Measurements from ENCODE around the gene A4GNT. TPM values are rescaled to one million over a fixed set of nuclear protein-coding genes. Genes with fewer than 3 reads are reported as not detected.

Gene A4GNT
- total and polyA plus RNA-seq, 8 donors, result 0.62 to 19.8 (median 7.2) TPM; not detected in 1

DNA sequence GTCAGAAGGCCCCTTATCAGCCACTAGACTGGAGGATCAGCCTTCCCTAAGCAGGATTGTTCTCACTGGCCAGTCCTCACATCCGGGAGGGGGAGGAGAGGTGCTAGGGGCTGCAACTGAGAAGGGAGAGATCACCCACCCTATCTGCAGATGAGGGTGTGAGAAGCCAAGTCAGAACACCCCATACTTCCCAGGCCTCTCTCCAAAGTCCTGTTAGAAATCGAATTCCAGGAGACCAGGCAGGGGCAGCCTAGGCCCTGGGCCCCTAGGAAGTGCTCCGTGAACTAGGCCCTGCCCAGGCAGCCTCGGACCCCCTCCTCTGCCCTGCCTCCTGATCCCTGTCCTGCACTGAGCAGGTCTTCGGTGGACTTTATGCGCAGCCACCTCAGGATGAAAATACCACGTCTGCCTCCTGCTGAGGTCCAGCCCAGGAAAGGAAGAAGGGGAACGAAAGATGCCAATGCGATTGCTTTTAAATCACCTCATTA is 17.7 kb downstream of the A4GNT start:
- H3K27me3 ChIP-seq, result peaks cover 0 to 8% (median 0%) of the 10 kb centered on the region in 3 donors
- TF ChIP-seq, protein P1, sequence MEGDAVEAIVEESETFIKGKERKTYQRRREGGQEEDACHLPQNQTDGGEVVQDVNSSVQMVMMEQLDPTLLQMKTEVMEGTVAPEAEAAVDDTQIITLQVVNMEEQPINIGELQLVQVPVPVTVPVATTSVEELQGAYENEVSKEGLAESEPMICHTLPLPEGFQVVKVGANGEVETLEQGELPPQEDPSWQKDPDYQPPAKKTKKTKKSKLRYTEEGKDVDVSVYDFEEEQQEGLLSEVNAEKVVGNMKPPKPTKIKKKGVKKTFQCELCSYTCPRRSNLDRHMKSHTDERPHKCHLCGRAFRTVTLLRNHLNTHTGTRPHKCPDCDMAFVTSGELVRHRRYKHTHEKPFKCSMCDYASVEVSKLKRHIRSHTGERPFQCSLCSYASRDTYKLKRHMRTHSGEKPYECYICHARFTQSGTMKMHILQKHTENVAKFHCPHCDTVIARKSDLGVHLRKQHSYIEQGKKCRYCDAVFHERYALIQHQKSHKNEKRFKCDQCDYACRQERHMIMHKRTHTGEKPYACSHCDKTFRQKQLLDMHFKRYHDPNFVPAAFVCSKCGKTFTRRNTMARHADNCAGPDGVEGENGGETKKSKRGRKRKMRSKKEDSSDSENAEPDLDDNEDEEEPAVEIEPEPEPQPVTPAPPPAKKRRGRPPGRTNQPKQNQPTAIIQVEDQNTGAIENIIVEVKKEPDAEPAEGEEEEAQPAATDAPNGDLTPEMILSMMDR (IDR thresholded peaks at IDR 0.05), result no peak
- TF ChIP-seq POLR2AphosphoS5 (IDR thresholded peaks at IDR 0.05), result no peak
- no peak for TF ChIP-seq POLR2A (IDR thresholded peaks at IDR 0.05)
- no peak for TF ChIP-seq EP300 (IDR thresholded peaks at IDR 0.05)
- DNase-seq, result peak in 1 of 2 donors; percentile 47
- H3K9me3 ChIP-seq, result no peaks in the 10 kb centered on the region
- peak overlapping the region; percentile 16 to 89 (median 85) for H3K27ac ChIP-seq
- intact Hi-C loops (cut with DNase I; ENCODE audit: low total_unique reads), result no loop called here
- H3K4me3 ChIP-seq, result peak overlapping the region; percentile 60 to 79 (median 75)
- peaks cover 0 to 4% (median 0%) of the 10 kb centered on the region in 4 donors for H3K36me3 ChIP-seq
- H3K4me1 ChIP-seq, result peaks cover 10 to 52% (median 29%) of the 10 kb centered on the region in 4 donors
- WGBS, 5 donors, result 12 to 26% (median 19%) methylated on average over 8 to 9 of the region's 9 CpGs

DNA sequence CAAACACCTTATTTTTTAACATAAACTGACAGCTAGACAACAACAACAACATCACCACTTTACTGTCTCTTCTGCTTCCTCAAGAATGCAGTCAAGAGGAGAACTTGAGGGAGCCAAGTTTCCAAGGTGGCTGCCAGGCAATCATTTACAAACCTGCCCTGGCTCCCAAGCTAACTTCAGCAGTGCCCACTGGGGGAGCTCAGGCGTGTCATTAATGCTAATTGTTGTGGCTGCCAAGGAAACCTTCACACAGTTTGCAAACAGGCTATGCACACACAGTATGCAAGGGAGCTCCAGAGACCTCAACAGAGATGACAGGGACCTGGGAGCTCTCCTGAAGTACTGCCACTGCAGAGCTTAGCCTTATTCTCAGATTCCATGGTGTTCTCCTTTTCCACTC is 18.9 kb downstream of the A4GNT start:
- H3K4me1 ChIP-seq, result peaks cover 10 to 41% (median 26%) of the 10 kb centered on the region in 4 donors
- no peaks in the 10 kb centered on the region for H3K9me3 ChIP-seq
- intact Hi-C loops (cut with DNase I; ENCODE audit: low total_unique reads), result no loop called here
- peaks cover 0 to 4% (median 0%) of the 10 kb centered on the region in 4 donors for H3K36me3 ChIP-seq
- peak in 1 of 2 donors; percentile 85 for DNase-seq
- no peak overlapping the region for H3K4me3 ChIP-seq
- no peak for TF ChIP-seq POLR2AphosphoS5 (IDR thresholded peaks at IDR 0.05)
- TF ChIP-seq EP300 (IDR thresholded peaks at IDR 0.05), result no peak
- TF ChIP-seq, protein P1 (IDR thresholded peaks at IDR 0.05), result no peak
- TF ChIP-seq POLR2A (IDR thresholded peaks at IDR 0.05), result no peak
- H3K27me3 ChIP-seq, result peaks cover 0 to 8% (median 0%) of the 10 kb centered on the region in 3 donors
- WGBS, 5 donors, result 0 to 40% (median 33%) methylated on average over 1 of the region's 1 CpG
- H3K27ac ChIP-seq, result no peak overlapping the region

DNA sequence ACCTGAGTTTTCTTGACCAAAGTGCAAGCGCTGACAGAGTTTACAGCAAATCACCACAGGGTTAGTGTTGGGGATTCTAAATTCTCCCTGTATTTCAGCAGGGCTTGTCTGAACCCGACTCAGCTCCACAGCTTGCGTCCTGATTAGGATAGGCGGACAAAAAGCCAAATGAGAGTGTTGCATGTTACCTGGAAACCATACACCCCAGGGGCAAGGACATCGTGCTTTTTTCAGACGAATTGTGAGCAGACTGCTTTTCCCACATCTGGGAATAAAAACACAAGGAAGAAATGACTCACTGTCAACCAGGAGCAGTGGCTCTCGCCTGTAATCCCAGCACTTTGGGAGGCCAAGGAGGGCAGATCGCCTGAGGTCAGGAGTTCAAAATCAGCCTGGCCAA is 19.8 kb downstream of the A4GNT start:
- 75 to 79% (median 77%) methylated on average over 8 of the region's 8 CpGs for WGBS, 5 donors
- Histone ChIP-seq H3K9me3 (no peaks in the 10 kb centered on the region), H3K27ac (no peak overlapping the region), H3K4me3 (no peak overlapping the region), H3K27me3 (peaks cover 0 to 8% (median 0%) of the 10 kb centered on the region in 3 donors), H3K4me1 (peaks cover 10 to 39% (median 26%) of the 10 kb centered on the region in 4 donors), H3K36me3 (peaks cover 0 to 7% (median 2%) of the 10 kb centered on the region in 4 donors)
- no peak for DNase-seq
- TF ChIP-seq POLR2AphosphoS5 (IDR thresholded peaks at IDR 0.05) (no peak), EP300 (IDR thresholded peaks at IDR 0.05) (no peak), POLR2A (IDR thresholded peaks at IDR 0.05) (no peak)
- TF ChIP-seq, protein P1 (IDR thresholded peaks at IDR 0.05), result no peak
- intact Hi-C loops (cut with DNase I; ENCODE audit: low total_unique reads), result no loop called here

DNA sequence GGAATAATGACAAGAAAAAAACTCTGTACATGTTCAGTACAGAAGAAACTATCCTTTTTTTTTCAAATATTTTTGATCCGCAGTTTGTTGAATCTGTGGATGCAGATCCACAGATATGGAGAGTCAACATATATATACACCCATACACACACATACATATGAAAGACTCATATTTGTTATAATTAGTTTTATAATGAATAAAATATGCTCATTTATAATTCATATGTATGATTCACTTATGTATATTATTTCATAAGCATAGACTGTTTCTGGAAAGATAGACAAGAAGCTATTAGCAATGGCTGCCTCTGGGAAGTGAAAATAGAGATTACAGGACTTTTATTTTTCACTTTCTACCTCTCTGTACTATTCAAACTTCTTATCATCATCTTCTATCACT is 26.6 kb downstream of the A4GNT start:
- H3K27me3 ChIP-seq, result no peaks in the 10 kb centered on the region
- H3K27ac ChIP-seq, result no peak overlapping the region
- peaks cover 5 to 40% (median 26%) of the 10 kb centered on the region in 4 donors for H3K36me3 ChIP-seq
- WGBS, 5 donors, result 95 to 100% (median 97%) methylated on average over 1 of the region's 1 CpG
- no peak overlapping the region for H3K4me3 ChIP-seq
- TF ChIP-seq EP300 (IDR thresholded peaks at IDR 0.05), result no peak
- no peak for TF ChIP-seq POLR2AphosphoS5 (IDR thresholded peaks at IDR 0.05)
- no peak for TF ChIP-seq POLR2A (IDR thresholded peaks at IDR 0.05)
- TF ChIP-seq, protein P1 (IDR thresholded peaks at IDR 0.05), result no peak
- H3K9me3 ChIP-seq, result no peaks in the 10 kb centered on the region
- no peaks in the 10 kb centered on the region for H3K4me1 ChIP-seq
- no peak for DNase-seq
- intact Hi-C loops (cut with DNase I; ENCODE audit: low total_unique reads), result no loop called here

All from stomach (tissue), 9 donors.